Smooth muscle cell (in vitro differentiated cells): ENCODE data around the gene PDK4. TPM values are rescaled to one million over a fixed set of nuclear protein-coding genes. Genes with fewer than 3 reads are reported as not detected.

ENCODE experiments used
- DNase-seq: peaks from one replicate; lab custom pipeline; 2025; ENCODE audit not compliant: unreplicated experiment; lab: John Stamatoyannopoulos, UW
- H2AFZ ChIP-seq: fragments of 200-600 bp; sonication (generic); 2 replicates; pipeline ENCODE4 v1.6.0; 2016; ENCODE audit warnings: antibody characterized with exemption, low read depth, mild to moderate bottlenecking
- H3F3A ChIP-seq: fragments of 200-600 bp; sonication (generic); 2 replicates; pipeline ENCODE4 v1.6.0; 2017; ENCODE audit warnings: antibody characterized with exemption, low read depth
- H3K27ac ChIP-seq: fragments of 200-600 bp; sonication (generic); 2 replicates; pipeline ENCODE4 v1.5.1; 2016; ENCODE audit warnings: low read depth, mild to moderate bottlenecking
- H3K27me3 ChIP-seq: fragments of 200-600 bp; sonication (generic); 2 replicates; pipeline ENCODE4 v1.6.1; 2016; ENCODE audit warnings: low read depth, mild to moderate bottlenecking
- H3K36me3 ChIP-seq: fragments of 200-600 bp; sonication (generic); 2 replicates; pipeline ENCODE4 v1.5.1; 2016; ENCODE audit warnings: low read depth
- H3K4me1 ChIP-seq: fragments of 200-600 bp; sonication (generic); 2 replicates; pipeline ENCODE4 v1.5.1; 2016; ENCODE audit warnings: low read depth
- H3K4me2 ChIP-seq: fragments of 200-600 bp; sonication (generic); 2 replicates; pipeline ENCODE4 v1.6.0; 2016; ENCODE audit warnings: mild to moderate bottlenecking
- H3K4me3 ChIP-seq: fragments of 200-600 bp; sonication (generic); 2 replicates; pipeline ENCODE4 v1.5.1; 2016; ENCODE audit warnings: mild to moderate bottlenecking
- H3K79me2 ChIP-seq: fragments of 200-600 bp; sonication (generic); 2 replicates; pipeline ENCODE4 v1.6.0; 2016; ENCODE audit warnings: low read depth, mild to moderate bottlenecking
- H3K9ac ChIP-seq: fragments of 200-600 bp; sonication (generic); 2 replicates; pipeline ENCODE4 v1.6.0; 2016; ENCODE audit warnings: low read depth
- H3K9me3 ChIP-seq: fragments of 200-600 bp; sonication (generic); replicated peaks from 2 replicates; pipeline ENCODE4 v1.5.1; 2016; ENCODE audit warnings: low read depth
- H4K20me1 ChIP-seq: fragments of 200-600 bp; sonication (generic); 2 replicates; pipeline ENCODE4 v1.6.0; 2016; ENCODE audit warnings: low read depth
- WGBS: methylation state at CpG from one replicate; pipeline ENCODE4 v1.1.7; 2016; ENCODE audit warnings: low lambda C conversion rate; 5-methylcytosine and 5-hydroxymethylcytosine counted together
- polyA plus RNA-seq: library from polyadenylated mRNA; unstranded; fragments of >200 nt; fragmentation: Nextera tagmentation; extraction: Ambion mirVana; gene quantifications from 2 replicates; pipeline ENCODE4 v1.2.1, GENCODE V29; 2016
- total RNA-seq: library from RNA; depleted of rRNA; stranded (reverse); fragments of >200 nt; gene quantifications from 2 replicates; pipeline ENCODE4 v1.2.3, GENCODE V29; 2014
- TF ChIP-seq, protein P1 (sequence below): fragments of 200-600 bp; sonication (generic); IDR thresholded peaks from 2 replicates; pipeline ENCODE4 v1.5.1; 2017; ENCODE audit warnings: borderline replicate concordance, mild to moderate bottlenecking, antibody characterized with exemption; ENCODE audit not compliant: insufficient read depth, poor library complexity, severe bottlenecking

PDK4 gene
- total and polyA plus RNA-seq, 2 experiments from 2014 or later = not detected

DNA sequence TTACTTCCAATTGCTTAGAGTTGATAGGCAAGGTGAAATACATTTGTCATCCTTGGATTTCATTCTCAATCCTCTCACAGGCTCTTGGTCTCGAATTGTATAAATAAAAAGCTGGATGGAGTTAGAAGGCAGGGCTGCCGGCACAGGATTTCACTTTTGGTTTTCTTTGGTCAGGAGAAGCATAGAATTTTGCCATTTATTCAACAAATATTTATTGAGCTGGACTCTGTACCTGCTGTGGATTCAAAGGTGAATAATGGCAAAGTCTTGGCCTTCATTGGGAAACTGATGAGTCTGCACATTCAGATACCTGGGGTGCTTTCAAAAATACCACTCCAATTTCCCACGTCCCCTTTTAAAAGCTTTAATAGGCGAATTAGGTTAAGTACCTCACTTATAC is 49.7 kb downstream of the PDK4 start:
- no peaks in the 10 kb centered on the region for H4K20me1 ChIP-seq
- no peaks in the 10 kb centered on the region for H3K9me3 ChIP-seq
- TF ChIP-seq, protein P1, sequence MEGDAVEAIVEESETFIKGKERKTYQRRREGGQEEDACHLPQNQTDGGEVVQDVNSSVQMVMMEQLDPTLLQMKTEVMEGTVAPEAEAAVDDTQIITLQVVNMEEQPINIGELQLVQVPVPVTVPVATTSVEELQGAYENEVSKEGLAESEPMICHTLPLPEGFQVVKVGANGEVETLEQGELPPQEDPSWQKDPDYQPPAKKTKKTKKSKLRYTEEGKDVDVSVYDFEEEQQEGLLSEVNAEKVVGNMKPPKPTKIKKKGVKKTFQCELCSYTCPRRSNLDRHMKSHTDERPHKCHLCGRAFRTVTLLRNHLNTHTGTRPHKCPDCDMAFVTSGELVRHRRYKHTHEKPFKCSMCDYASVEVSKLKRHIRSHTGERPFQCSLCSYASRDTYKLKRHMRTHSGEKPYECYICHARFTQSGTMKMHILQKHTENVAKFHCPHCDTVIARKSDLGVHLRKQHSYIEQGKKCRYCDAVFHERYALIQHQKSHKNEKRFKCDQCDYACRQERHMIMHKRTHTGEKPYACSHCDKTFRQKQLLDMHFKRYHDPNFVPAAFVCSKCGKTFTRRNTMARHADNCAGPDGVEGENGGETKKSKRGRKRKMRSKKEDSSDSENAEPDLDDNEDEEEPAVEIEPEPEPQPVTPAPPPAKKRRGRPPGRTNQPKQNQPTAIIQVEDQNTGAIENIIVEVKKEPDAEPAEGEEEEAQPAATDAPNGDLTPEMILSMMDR = no peak
- no peaks in the 10 kb centered on the region for H3F3A ChIP-seq
- H3K27me3 ChIP-seq = no peaks in the 10 kb centered on the region
- no peaks in the 10 kb centered on the region for H3K36me3 ChIP-seq
- WGBS = 71% methylated on average over 4 of the region's 4 CpGs
- H3K79me2 ChIP-seq = no peaks in the 10 kb centered on the region
- no peak overlapping the region for H3K27ac ChIP-seq
- no peak overlapping the region for H3K4me3 ChIP-seq
- H2AFZ ChIP-seq = no peak overlapping the region
- DNase-seq = no peak
- H3K4me1 ChIP-seq = no peaks in the 10 kb centered on the region
- H3K9ac ChIP-seq = no peak overlapping the region
- no peak overlapping the region for H3K4me2 ChIP-seq

- Histone ChIP-seq H3K4me1 (no peaks in the 10 kb centered on the region), H3K4me2 (peak overlapping the region; percentile 91), H2AFZ (peak overlapping the region; percentile 99), H3K36me3 (no peaks in the 10 kb centered on the region), H3K9ac (no peak overlapping the region), H3K27ac (peak overlapping the region; percentile 37), H3K79me2 (no peaks in the 10 kb centered on the region), H3K4me3 (peak overlapping the region; percentile 52), H3F3A (no peaks in the 10 kb centered on the region), H4K20me1 (no peaks in the 10 kb centered on the region), H3K27me3 (peaks cover 7% of the 10 kb centered on the region), H3K9me3 (no peaks in the 10 kb centered on the region)
- WGBS = 89% methylated on average over 1 of the region's 1 CpG
- TF ChIP-seq, protein P1 = no peak
- no peak for DNase-seq
Measured at GRCh38 chr7:95545673-95546072, 50.6 kb downstream of the PDK4 start.

GRCh38 chr7:95545007-95545615 is 51.2 kb downstream of the PDK4 start:
- Histone ChIP-seq H3F3A (no peaks in the 10 kb centered on the region), H3K4me1 (no peaks in the 10 kb centered on the region), H4K20me1 (no peaks in the 10 kb centered on the region), H3K9me3 (no peaks in the 10 kb centered on the region), H3K4me2 (peak overlapping the region; percentile 91), H3K9ac (peak overlapping the region; percentile 82), H2AFZ (peak overlapping the region; percentile 99), H3K27me3 (peaks cover 10% of the 10 kb centered on the region), H3K79me2 (no peaks in the 10 kb centered on the region), H3K4me3 (peak overlapping the region; percentile 52), H3K36me3 (no peaks in the 10 kb centered on the region), H3K27ac (peak overlapping the region; percentile 37)
- TF ChIP-seq, protein P1 = peak; percentile 65
- WGBS = 31% methylated on average over 3 of the region's 3 CpGs
- DNase-seq = no peak

DNA sequence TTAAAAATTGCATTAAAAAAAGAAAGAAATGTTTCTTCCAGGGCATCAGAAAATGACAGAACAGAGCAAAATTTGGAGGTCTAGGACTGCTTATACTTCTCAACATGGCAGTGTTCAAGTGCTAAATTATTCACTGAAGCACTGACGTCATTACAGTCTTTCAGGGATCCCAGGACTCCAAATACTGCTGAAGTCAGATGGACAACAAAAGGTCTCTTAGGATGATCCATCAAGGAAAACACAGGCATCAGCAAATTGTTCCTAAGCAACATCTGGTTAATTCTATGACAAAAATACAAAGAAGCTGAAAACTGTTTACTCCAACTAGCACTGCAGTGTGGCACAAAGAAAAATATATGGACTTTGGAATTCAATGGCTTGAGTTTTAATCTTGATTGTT is 52.1 kb downstream of the PDK4 start:
- Histone ChIP-seq H4K20me1 (no peaks in the 10 kb centered on the region), H3F3A (no peaks in the 10 kb centered on the region), H3K9me3 (no peaks in the 10 kb centered on the region), H3K27me3 (peaks cover 10% of the 10 kb centered on the region), H3K9ac (no peak overlapping the region), H2AFZ (no peak overlapping the region), H3K4me3 (no peak overlapping the region), H3K27ac (no peak overlapping the region), H3K79me2 (no peaks in the 10 kb centered on the region), H3K4me1 (no peaks in the 10 kb centered on the region), H3K4me2 (no peak overlapping the region), H3K36me3 (no peaks in the 10 kb centered on the region)
- no peak for DNase-seq
- TF ChIP-seq, protein P1 = no peak
- WGBS = 72% methylated on average over 1 of the region's 1 CpG
